H1 (cell line): ENCODE results near the gene STK39. TPM values are rescaled to one million over a fixed set of nuclear protein-coding genes. Genes with fewer than 3 reads are reported as not detected.

Source experiments
- CTCF ChIA-PET: fragments of 300-600 bp; sonication (Branson Sonifier 250); formaldehyde crosslinking; loops from one replicate; lab custom pipeline; 2021; ENCODE audit not compliant: partially characterized antibody; lab: Charles Lee
- POLR2A ChIA-PET: fragments of 300-600 bp; sonication (Branson Sonifier 250); formaldehyde crosslinking; loops from one replicate; lab custom pipeline; 2021; ENCODE audit warnings: inconsistent platforms; ENCODE audit not compliant: partially characterized antibody; lab: Charles Lee
- DNase-seq, 2 experiments: peaks; one replicate each; pipeline versions ENCODE4 v3.0.0 to v3.0.0-alpha.2; 2010 to 2022; ENCODE audit warnings: low spot score in 2 of 2, low read depth in 1 of 2, mixed read lengths in 1 of 2
- FAIRE-seq: peaks from 2 replicates; lab custom pipeline; 2011; peaks lifted over from hg19 to GRCh38; lab: Jason Lieb, UNC
- H2AFZ ChIP-seq: 2 replicates; pipeline ENCODE4 v1.8.1; 2012; ENCODE audit warnings: low read length, inconsistent platforms
- H2AK5ac ChIP-seq: 2 replicates; pipeline ENCODE4 v1.6.1; 2013; ENCODE audit warnings: low read depth, low read length
- H2BK120ac ChIP-seq: replicated peaks from 2 replicates; pipeline ENCODE3; 2013; ENCODE audit warnings: low read depth, low read length, inconsistent platforms
- H2BK12ac ChIP-seq: 2 replicates; pipeline ENCODE4 v1.6.1; 2013; ENCODE audit warnings: low read depth, low read length
- H2BK15ac ChIP-seq: 2 replicates; pipeline ENCODE4 v1.6.1; 2013; ENCODE audit warnings: low read length
- H2BK20ac ChIP-seq: 2 replicates; pipeline ENCODE4 v1.6.1; 2013; ENCODE audit warnings: low read length
- H2BK5ac ChIP-seq: 2 replicates; pipeline ENCODE4 v1.6.1; 2013; ENCODE audit warnings: low read depth, low read length
- H3K14ac ChIP-seq: 2 replicates; pipeline ENCODE4 v1.6.1; 2013; ENCODE audit warnings: inconsistent platforms; ENCODE audit not compliant: insufficient read length
- H3K18ac ChIP-seq: 2 replicates; pipeline ENCODE4 v1.6.1; 2013; ENCODE audit warnings: low read length; ENCODE audit errors: extremely low read depth
- H3K23ac ChIP-seq: 2 replicates; pipeline ENCODE4 v1.6.1; 2013; ENCODE audit warnings: inconsistent platforms; ENCODE audit not compliant: insufficient read length
- H3K23me2 ChIP-seq: 2 replicates; pipeline ENCODE4 v1.6.1; 2013; ENCODE audit warnings: low read depth, low read length
- H3K27ac ChIP-seq: 2 replicates; pipeline ENCODE4 v1.6.1; 2011; ENCODE audit warnings: low read depth, low read length, inconsistent platforms
- H3K27me3 ChIP-seq, 4 experiments: replicated peaks in 1 of 4; 1 replicate in 1 of 4; 2 replicates in 3 of 4; pipeline versions ENCODE4 v1.6.1 to v1.8.1; 2011 to 2013; ENCODE audit warnings: low read length in 3 of 4, mild to moderate bottlenecking in 3 of 4, inconsistent platforms in 2 of 4, mixed read lengths in 2 of 4, moderate library complexity in 1 of 4; ENCODE audit not compliant: control insufficient read depth in 3 of 4, insufficient read depth in 3 of 4; ENCODE audit errors: extremely low read depth in 1 of 4
- H3K36me3 ChIP-seq, 4 experiments: 2 replicates each; pipeline versions ENCODE4 v1.6.1 to v1.8.1; 2011 to 2013; ENCODE audit warnings: mild to moderate bottlenecking in 4 of 4, low read length in 3 of 4, moderate library complexity in 2 of 4, control low read depth in 1 of 4, inconsistent platforms in 1 of 4; ENCODE audit not compliant: insufficient read depth in 4 of 4, control insufficient read depth in 2 of 4
- H3K4ac ChIP-seq: replicated peaks from 2 replicates; pipeline ENCODE3; 2013; ENCODE audit warnings: low read length, low read depth, mixed read lengths, inconsistent platforms; ENCODE audit not compliant: insufficient read length
- H3K4me1 ChIP-seq, 4 experiments: replicated peaks in 1 of 4; 1 replicate in 1 of 4; 2 replicates in 3 of 4; pipeline versions ENCODE4 v1.6.1 to v1.8.1; 2011 to 2013; ENCODE audit warnings: low read length in 3 of 4, inconsistent platforms in 2 of 4, mixed read lengths in 1 of 4; ENCODE audit not compliant: insufficient read depth in 4 of 4, control insufficient read depth in 3 of 4
- H3K4me2 ChIP-seq, 2 experiments: 2 replicates each; pipeline versions ENCODE4 v1.6.1 to v1.8.1; 2011 to 2013; ENCODE audit warnings: low read depth in 2 of 2, low read length in 2 of 2, control low read depth in 1 of 2, inconsistent platforms in 1 of 2, mild to moderate bottlenecking in 1 of 2; ENCODE audit not compliant: insufficient read depth in 1 of 2
- H3K4me3 ChIP-seq, 4 experiments: fragments of 200-600, 300-600 bp in 1 of 4; sonication (generic), shearing (Covaris generic), sonication (Bioruptor Twin) in 1 of 4; 2 replicates each; pipeline versions ENCODE4 v1.5.1 to v1.8.1; 2011 to 2016; ENCODE audit warnings: low read length in 4 of 4, low read depth in 3 of 4, control low read depth in 2 of 4, inconsistent platforms in 2 of 4, mild to moderate bottlenecking in 2 of 4, mixed read lengths in 1 of 4, moderate library complexity in 1 of 4; ENCODE audit not compliant: insufficient read depth in 2 of 4; ENCODE audit errors: extremely low read depth in 1 of 4
- H3K56ac ChIP-seq: replicated peaks from 2 replicates; pipeline ENCODE3; 2013; ENCODE audit warnings: low read depth, mild to moderate bottlenecking, mixed read lengths, low read length, inconsistent platforms; ENCODE audit not compliant: insufficient read length
- H3K79me1 ChIP-seq: 2 replicates; pipeline ENCODE4 v1.6.1; 2013; ENCODE audit warnings: low read depth, low read length, control low read depth
- H3K79me2 ChIP-seq, 2 experiments: 2 replicates each; pipeline versions ENCODE4 v1.6.1 to v1.8.1; 2012 to 2013; ENCODE audit warnings: low read length in 2 of 2, mild to moderate bottlenecking in 2 of 2, inconsistent platforms in 1 of 2; ENCODE audit not compliant: insufficient read depth in 2 of 2, control insufficient read depth in 1 of 2
- H3K9ac ChIP-seq, 4 experiments: replicated peaks in 1 of 4; 1 replicate in 1 of 4; 2 replicates in 3 of 4; pipeline versions ENCODE4 v1.6.1 to v1.8.1; 2011 to 2013; ENCODE audit warnings: low read depth in 3 of 4, low read length in 3 of 4, control low read depth in 2 of 4, mild to moderate bottlenecking in 2 of 4, moderate library complexity in 2 of 4, inconsistent platforms in 1 of 4; ENCODE audit errors: extremely low read depth in 1 of 4
- H3K9me3 ChIP-seq, 2 experiments: 2 replicates each; pipeline versions ENCODE4 v1.6.1 to v1.8.1; 2012 to 2013; ENCODE audit warnings: mild to moderate bottlenecking in 2 of 2, moderate library complexity in 2 of 2, control low read depth in 1 of 2, inconsistent platforms in 1 of 2, low read depth in 1 of 2, low read length in 1 of 2, mixed read lengths in 1 of 2; ENCODE audit not compliant: insufficient read depth in 2 of 2
- H4K20me1 ChIP-seq, 2 experiments: replicated peaks in 1 of 2; 2 replicates each; pipeline versions ENCODE3 to v1.8.1; 2011 to 2013; ENCODE audit warnings: inconsistent platforms in 2 of 2, low read length in 2 of 2, mild to moderate bottlenecking in 1 of 2; ENCODE audit not compliant: insufficient read depth in 2 of 2, control insufficient read depth in 1 of 2
- H4K5ac ChIP-seq: 2 replicates; pipeline ENCODE4 v1.6.1; 2013; ENCODE audit warnings: low read length, low read depth, mixed read lengths, inconsistent platforms; ENCODE audit not compliant: insufficient read length
- H4K8ac ChIP-seq: 2 replicates; pipeline ENCODE4 v1.8.0; 2013; ENCODE audit warnings: mild to moderate bottlenecking, moderate library complexity, low read length, inconsistent platforms; ENCODE audit not compliant: insufficient read depth; ENCODE audit errors: extremely low read depth
- H4K91ac ChIP-seq: replicated peaks from 2 replicates; pipeline ENCODE3; 2013; ENCODE audit warnings: low read length, mixed read lengths, inconsistent platforms; ENCODE audit not compliant: insufficient read length
- CHD1 ChIP-seq: IDR thresholded peaks from 2 replicates; pipeline ENCODE4 v1.6.1; 2012; ENCODE audit warnings: low read depth, low read length, improper control_type of control experiment
- EGR1 ChIP-seq: IDR thresholded peaks from 2 replicates; pipeline ENCODE4 v1.6.1; 2011; ENCODE audit warnings: low read depth, low read length, borderline replicate concordance
- EZH2 ChIP-seq: fragments of 200-600 bp; sonication (generic); IDR thresholded peaks from 2 replicates; pipeline ENCODE4 v1.7.1; 2012; ENCODE audit warnings: low read depth, mild to moderate bottlenecking, moderate library complexity, low read length, inconsistent platforms; ENCODE audit not compliant: severe bottlenecking
- HDAC6 ChIP-seq: IDR thresholded peaks from one replicate; pipeline ENCODE4 v1.7.1; 2012; ENCODE audit warnings: low read depth, mild to moderate bottlenecking, inconsistent platforms, low read length, moderate library complexity
- KDM1A ChIP-seq: fragments of 200-600, 300-600 bp; sonication (generic); IDR thresholded peaks from 2 replicates; pipeline ENCODE4 v1.7.1; 2016; ENCODE audit warnings: mild to moderate bottlenecking, low read length, borderline replicate concordance
- KDM4A ChIP-seq: IDR thresholded peaks from one replicate; pipeline ENCODE4 v1.7.1; 2012; ENCODE audit warnings: low read depth, mild to moderate bottlenecking, moderate library complexity, low read length, inconsistent platforms; ENCODE audit not compliant: severe bottlenecking
- POLR2A ChIP-seq, 2 experiments: IDR thresholded peaks; 1 replicate in 1 of 2; 2 replicates in 1 of 2; pipeline ENCODE4 v1.6.1; 2011; ENCODE audit warnings: low read depth in 2 of 2, low read length in 2 of 2, mild to moderate bottlenecking in 2 of 2; ENCODE audit errors: control extremely low read depth in 1 of 2
- RBBP5 ChIP-seq: IDR thresholded peaks from 2 replicates; pipeline ENCODE4 v1.7.1; 2012; ENCODE audit warnings: low read depth, mild to moderate bottlenecking, inconsistent platforms, low read length, moderate library complexity, borderline replicate concordance
- WGBS, 2 experiments: shearing (Covaris generic) in 1 of 2; methylation state at CpG; one replicate each; pipeline versions ENCODE4 v1.1.6 to v1.1.7; 2013 to 2015; ENCODE audit warnings: low lambda C conversion rate in 2 of 2, mixed read lengths in 2 of 2, inconsistent platforms in 1 of 2, low coverage in 1 of 2, missing lambda C conversion rate in 1 of 2; ENCODE audit not compliant: insufficient replicate concordance in 2 of 2, insufficient coverage in 1 of 2, insufficient read length in 1 of 2; ENCODE audit errors: extremely low coverage in 1 of 2, missing lambda C conversion rate in 1 of 2; 5-methylcytosine and 5-hydroxymethylcytosine counted together
- polyA plus RNA-seq, 7 experiments: library from polyadenylated mRNA; depleted of rRNA in 3 of 7; stranded (reverse) in 5 of 7; unstranded in 2 of 7; fragments of >200 nt in 5 of 7; fragments of 200-250 nt in 2 of 7; gene quantifications; 1 replicate in 5 of 7; 2 replicates in 1 of 7; 4 replicates in 1 of 7; pipeline versions ENCODE4 v1.2.1 to v1.2.3, GENCODE V29; 2011 to 2013; ENCODE audit warnings: missing spikeins in 2 of 7, mixed read lengths in 2 of 7
- total RNA-seq: library from RNA; stranded (reverse); fragmentation: NEBNext Ultra II Directional; extraction: Animal tissue kit (Norgen Biotek cat#: 25700); gene quantifications from 2 replicates; pipeline ENCODE4 v1.2.1, GENCODE V29; 2021

STK39 gene
- total and polyA plus RNA-seq, 2 of the 8 experiments (the other 6 are each of a cell fraction or from before 2014, with no cell fraction given), result 13.7 to 23.8 TPM

- Histone ChIP-seq H4K8ac (no peak overlapping the region), H3K36me3 (no peaks in the 10 kb centered on the region), H3K4ac (no peak overlapping the region), H3K9me3 (no peaks in the 10 kb centered on the region), H3K23me2 (no peaks in the 10 kb centered on the region), H3K27ac (no peak overlapping the region), H3K56ac (no peak overlapping the region), H2BK15ac (no peak overlapping the region), H2BK5ac (no peak overlapping the region), H3K4me1 (no peaks in the 10 kb centered on the region), H3K79me2 (no peaks in the 10 kb centered on the region), H4K20me1 (no peaks in the 10 kb centered on the region), H3K4me2 (no peak overlapping the region), H3K79me1 (no peaks in the 10 kb centered on the region), H3K23ac (no peak overlapping the region), H3K9ac (no peak overlapping the region), H3K27me3 (no peaks in the 10 kb centered on the region), H2BK120ac (no peak overlapping the region), H4K91ac (no peak overlapping the region), H2BK20ac (no peak overlapping the region), H3K18ac (no peak overlapping the region), H4K5ac (no peak overlapping the region), H3K14ac (no peak overlapping the region), H2AK5ac (no peak overlapping the region), H3K4me3 (no peak overlapping the region), H2BK12ac (no peak overlapping the region), H2AFZ (no peak overlapping the region)
- DNase-seq (no peak), FAIRE-seq (no peak)
- TF ChIP-seq EZH2 (no peak), POLR2A (IDR thresholded peaks at IDR 0.05; ENCODE audit: control extremely low read depth in 1 of 2, low read depth in 2 of 2, low read length in 2 of 2) (no peak), HDAC6 (no peak), KDM4A (no peak), KDM1A (no peak), CHD1 (no peak), RBBP5 (no peak), EGR1 (no peak)
- CTCF ChIA-PET, result interaction anchor here (1.6 to 1.9 kb wide), 3 partner anchors 11 to 28 kb away, joined by 3 to 7 read pairs (median 4); no protein-coding TSS in a partner anchor
- WGBS, 2 experiments, result 92% methylated on average over 14 of the region's 14 CpGs; no CpG with 5 or more reads in 1 of the 2 experiments
- POLR2A ChIA-PET, result no interaction called here
These were observed 341.7 kb downstream of the STK39 start for GRCh38 chr2:167905668-167906067.
